CD14-positive monocyte (primary cell): ENCODE measurements around the gene ZNF91. TPM values are rescaled to one million over a fixed set of nuclear protein-coding genes. Genes with fewer than 3 reads are reported as not detected.

Experiments
- polyA plus RNA-seq, 3 donors: library from polyadenylated mRNA; depleted of rRNA in 1 of 3; unstranded in 2 of 3; stranded (reverse) in 1 of 3; fragments of 300-500 nt in 2 of 3; fragments of >200 nt in 1 of 3; fragmentation: Illumina TruSeq in 2 of 3; gene quantifications; 1 replicate in 2 of 3; 2 replicates in 1 of 3; pipeline ENCODE4 v1.2.3, GENCODE V29; 2012 to 2021
- small RNA-seq: library from RNA; depleted of rRNA; stranded (forward); fragments of <200 nt; gene quantifications from one replicate; pipeline ENCODE3, GENCODE V24; 2012; ENCODE audit warnings: low read depth; ENCODE audit not compliant: insufficient read length

The ZNF91 gene
- polyA plus RNA-seq, 3 donors: 3.5 to 5.5 (median 4.9) TPM

Small RNA genes within 50 kb of the gene (small RNA-seq; reads per million reads assigned to genes)
- not detected for gene VN1R91P

Other genes with a start within 250 kb of the ZNF91 start
- gene ZNF724, start 145.1 kb downstream of the ZNF91 start, polyA plus RNA-seq: under 1 TPM; 0.25 to 0.59 (median 0.40) TPM